Measurements from ENCODE around the gene IFT80.

Gene IFT80

DNA sequence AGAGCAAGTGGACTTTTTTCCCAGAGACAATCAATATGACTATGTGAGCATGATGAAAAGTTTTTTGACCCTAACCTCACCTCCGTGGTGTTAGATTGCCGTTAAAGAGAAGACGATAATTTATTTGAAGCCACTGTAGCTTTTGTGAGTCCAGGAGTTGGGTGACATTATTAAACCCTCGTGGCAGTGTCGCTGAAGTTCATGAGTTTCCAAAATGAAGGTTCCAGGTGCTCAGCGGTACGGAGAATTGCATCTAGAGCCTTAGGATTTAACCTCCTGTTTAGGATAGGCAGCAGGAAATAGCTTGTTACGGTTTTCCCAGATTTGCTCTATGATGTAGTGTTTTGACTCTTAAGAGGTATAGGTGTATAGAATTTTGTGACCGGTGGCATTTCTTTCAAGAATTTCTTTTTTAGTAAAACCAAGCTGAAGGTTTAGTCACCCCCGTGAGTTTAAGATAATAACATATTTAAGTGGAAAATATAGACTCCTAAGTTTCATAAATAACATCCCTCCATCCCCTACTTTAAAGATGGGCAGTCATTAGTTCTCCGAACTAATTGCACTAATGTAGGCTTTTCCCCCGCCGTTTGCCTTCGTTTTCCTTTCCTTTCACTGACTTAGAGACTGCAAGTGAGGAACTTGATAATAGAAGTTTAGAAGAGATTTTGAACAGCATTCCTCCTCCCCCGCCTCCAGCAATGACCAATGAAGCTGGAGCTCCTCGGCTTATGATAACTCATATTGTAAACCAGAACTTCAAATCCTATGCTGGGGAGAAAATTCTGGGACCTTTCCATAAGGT, 2.5 kb upstream of the IFT80 start:
- DNase-seq (ENCODE audit: low read depth in 2 of 3, low spot score in 2 of 3): no peak

- peak in 1 of 3 experiments; percentile 9 for DNase-seq (ENCODE audit: low read depth in 2 of 3, low spot score in 2 of 3)
Measured at GRCh38 chr3:160400702-160401150, 1.7 kb upstream of the IFT80 start.

DNA sequence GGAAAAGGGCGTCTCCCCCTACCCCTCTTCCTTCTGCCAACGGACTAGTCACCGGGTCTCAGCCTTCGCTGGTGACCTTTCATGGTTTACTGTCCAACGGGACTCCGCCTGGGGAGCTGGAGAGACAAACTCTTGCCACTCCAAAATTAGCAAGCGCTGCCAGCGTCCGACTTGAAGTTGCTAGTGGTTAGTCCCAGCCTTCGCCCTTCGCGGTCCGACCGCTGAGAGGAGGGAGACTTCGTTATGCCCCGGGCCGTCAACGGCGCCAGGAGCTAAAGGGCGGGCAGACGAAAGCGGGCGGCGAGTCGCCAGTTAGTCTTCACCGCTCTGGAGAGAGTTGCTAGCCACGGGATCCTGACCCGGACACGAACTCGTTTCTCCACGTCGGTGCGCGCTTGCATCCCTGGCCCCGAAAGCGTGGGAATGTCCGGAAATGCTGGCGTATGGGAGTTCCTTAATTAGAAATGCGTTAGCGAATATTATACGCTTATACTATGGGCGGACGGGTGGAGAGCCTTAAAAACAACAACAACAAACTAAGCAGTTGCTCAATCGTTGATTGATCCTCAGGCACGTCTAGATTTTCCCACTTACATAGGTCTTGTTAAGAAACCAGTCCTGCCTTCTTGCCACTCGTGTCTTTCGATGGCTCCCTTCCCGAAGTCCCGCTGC, 1.1 kb upstream of the IFT80 start:
- peak in 2 of 3 experiments; percentile 16 to 36 for DNase-seq (ENCODE audit: low read depth in 2 of 3, low spot score in 2 of 3)

DNA sequence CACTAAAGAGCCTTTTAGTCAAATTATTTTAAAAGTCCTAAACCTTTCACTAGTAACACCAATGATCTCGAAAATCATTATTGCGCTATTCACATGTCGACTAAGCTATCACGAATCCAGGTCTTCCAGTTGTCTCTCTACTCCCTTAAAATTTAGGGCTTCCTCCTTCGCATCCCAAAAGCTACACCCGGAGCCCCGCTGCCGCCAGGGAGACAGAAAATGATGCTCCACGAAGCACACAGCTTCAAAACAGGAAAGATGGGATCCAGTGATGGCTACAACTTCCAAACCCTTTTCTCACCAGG, 253 bp downstream of the IFT80 start:
- DNase-seq (ENCODE audit: low read depth in 2 of 3, low spot score in 2 of 3): no peak

- DNase-seq (ENCODE audit: low read depth in 2 of 3, low spot score in 2 of 3): no peak
Measured at GRCh38 chr3:160395297-160395696, 3.7 kb downstream of the IFT80 start.

DNA sequence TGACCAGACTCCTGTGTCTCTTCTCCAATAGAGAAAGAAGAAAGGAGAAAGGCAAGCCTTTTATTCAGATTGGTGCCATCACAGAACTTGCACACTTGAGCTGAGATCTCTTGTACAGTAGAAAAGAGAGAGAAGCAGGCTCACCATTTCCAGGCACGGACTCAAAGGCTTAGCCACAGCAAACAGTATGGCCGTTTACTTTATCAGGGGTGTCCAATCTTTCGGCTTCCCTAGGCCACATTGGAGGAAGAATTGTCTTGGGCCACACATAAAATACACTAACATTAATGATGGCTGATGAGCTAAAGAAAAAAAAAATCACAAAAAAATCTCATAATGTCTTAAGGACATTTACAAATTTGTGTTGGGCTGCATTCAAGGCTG, 5.0 kb downstream of the IFT80 start:
- DNase-seq (ENCODE audit: low read depth in 2 of 3, low spot score in 2 of 3): no peak

DNA sequence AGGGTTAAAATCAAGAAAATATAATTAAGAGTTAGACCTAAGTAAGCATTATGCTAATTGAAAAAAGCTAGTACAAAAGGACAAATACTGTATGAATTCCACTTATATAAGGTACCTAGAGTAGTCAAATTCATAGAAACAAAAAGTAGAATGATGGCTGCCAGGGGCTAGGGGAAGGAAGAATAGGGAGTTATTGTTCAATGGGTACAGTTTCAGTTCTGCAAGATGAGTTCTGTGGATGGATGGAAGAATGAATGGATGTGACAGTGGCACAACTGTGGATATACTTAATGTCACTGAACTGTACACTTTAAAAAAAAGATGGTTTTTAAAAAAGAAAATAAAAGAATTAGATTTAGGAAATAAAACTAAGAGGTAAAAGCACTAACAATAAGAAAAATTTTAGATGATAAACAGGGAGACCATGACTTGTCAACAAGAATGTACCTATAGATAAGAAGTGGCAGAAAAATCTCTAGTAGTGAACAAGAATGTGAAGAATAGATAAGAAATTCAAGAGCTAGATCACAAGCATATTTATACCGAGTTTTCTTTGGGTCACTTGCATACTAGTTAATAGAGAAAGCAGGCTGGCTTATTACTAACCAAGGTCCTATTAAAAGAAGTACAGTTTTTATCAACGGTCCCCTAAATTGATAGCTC, 5.5 kb downstream of the IFT80 start:
- no peak for DNase-seq (ENCODE audit: low read depth in 2 of 3, low spot score in 2 of 3)

- DNase-seq (ENCODE audit: low read depth in 2 of 3, low spot score in 2 of 3): no peak
Measured at GRCh38 chr3:160392798-160393197, 6.2 kb downstream of the IFT80 start.

GRCh38 chr3:160390565-160391138, 8.4 kb downstream of the IFT80 start:
- DNase-seq (ENCODE audit: low read depth in 2 of 3, low spot score in 2 of 3): no peak

DNA sequence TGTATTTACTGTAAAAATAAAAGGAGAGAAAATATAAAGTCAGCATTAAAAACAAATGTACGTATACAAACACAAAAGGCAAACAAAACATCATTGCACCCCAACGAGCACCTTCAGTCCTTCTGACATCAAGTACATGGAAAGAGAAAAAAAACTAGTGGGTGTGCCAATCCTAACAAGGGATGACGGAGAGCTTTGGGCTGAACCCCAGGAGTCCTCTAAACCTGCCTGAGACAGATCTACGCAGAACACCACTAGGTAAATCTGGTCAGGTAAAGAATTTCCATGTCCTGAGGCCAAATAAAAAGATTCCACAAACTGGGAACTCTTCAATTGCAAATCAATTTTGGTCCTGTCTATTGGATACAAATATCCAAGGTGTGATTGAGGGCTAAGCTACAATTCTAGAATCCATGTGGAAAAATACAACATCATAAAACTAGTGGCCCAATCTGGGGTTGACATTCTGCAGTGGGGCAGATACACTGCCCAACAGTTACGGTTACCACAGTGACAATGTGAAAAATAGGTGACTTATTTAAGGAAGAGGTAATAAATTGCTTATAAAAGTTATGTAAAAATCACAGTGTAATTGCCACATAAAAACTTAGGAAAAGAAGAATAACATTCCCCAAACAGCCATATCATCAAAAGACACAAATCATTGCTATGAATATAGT, 14.2 kb downstream of the IFT80 start:
- DNase-seq (ENCODE audit: low read depth in 2 of 3, low spot score in 2 of 3): no peak

DNA sequence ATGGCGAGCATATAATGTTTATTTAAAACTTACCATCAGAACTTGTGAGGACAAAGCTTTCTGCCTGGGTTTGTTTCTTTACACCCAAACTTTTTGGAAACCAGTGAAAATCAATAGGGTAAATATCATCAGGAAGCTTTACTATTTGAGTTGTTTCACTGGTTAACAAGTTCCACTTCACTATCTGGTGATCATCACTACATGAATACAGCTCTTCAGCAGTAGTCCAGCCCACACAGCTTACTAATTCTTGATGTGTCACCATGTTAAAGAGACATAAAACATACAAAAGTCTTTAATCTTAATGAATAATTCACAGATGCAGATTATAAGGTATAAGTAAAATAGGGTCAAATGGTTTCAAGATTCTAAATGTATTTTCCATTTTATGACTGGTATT, 17.6 kb downstream of the IFT80 start:
- DNase-seq (ENCODE audit: low read depth in 2 of 3, low spot score in 2 of 3): no peak

DNA sequence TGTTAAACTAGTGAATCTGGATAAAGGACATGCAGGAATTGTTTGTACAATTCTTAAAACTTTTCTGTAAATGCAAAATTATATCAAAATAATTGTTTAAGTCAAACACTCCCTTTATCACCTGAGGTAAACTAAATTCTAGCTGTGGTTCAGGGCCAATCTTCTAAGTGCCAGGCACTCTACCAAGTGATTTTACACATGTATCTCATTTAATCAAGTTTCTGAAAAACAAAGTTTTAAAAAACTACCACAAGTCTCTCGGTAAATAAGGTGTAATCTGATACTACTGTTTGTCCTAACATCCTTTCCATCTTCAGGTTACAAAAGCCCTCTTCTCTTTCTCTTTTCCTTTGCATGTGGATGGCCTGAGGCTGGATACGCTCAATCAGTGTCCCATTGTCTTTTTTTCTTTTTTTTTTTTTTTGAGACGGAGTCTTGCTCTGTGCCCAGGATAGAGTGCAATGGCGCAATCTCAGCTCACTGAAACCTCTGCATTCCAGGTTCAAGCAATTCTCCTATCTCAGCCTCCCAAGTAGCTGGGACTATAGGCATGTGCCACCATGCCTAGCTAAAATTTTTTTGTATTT, 19.3 kb downstream of the IFT80 start:
- DNase-seq (ENCODE audit: low read depth in 2 of 3, low spot score in 2 of 3): no peak

- DNase-seq (ENCODE audit: low read depth in 2 of 3, low spot score in 2 of 3): no peak
Measured at GRCh38 chr3:160378331-160379109, 20.5 kb downstream of the IFT80 start.

DNA sequence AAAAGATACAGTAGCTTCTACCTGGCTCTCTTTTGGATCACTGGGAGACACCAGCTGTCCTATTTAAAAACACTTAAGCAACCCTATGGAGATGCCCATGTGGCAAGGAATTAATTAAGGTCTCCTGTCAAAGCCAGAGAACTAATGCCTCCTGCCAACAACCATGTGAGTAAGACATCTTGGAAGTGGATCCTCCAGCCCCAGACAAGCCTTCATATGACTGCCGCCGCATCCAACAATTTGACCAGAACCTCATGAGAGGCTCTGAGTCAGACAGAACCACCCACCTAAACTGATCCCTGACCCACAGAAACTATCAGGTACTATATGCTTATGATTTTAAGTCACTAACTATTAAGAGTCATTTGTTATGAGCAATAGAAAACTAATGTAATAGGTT, 22.3 kb downstream of the IFT80 start:
- no peak for DNase-seq (ENCODE audit: low read depth in 2 of 3, low spot score in 2 of 3)

DNA sequence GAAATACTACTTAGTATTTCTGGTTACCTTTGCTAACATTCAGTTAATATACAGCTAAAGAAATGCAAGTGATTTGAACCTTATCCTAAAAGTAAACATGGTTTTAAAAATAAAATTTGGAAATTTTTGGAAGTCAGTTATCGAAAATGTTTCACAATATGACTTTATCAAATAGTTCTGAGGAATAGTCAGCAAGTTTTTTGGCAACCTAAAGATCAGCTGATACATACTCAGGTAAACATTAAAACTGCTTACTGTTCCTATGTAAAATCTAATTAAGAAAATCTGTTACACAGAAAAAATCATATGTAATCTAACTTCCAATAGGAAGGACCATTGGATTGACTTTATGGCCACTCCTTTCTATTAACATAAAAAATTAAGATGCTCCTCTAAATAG, 24.1 kb downstream of the IFT80 start:
- DNase-seq (ENCODE audit: low read depth in 2 of 3, low spot score in 2 of 3): no peak

GRCh38 chr3:160374472-160374871, 24.6 kb downstream of the IFT80 start:
- no peak for DNase-seq (ENCODE audit: low read depth in 2 of 3, low spot score in 2 of 3)

GRCh38 chr3:160373655-160374054, 25.4 kb downstream of the IFT80 start:
- no peak for DNase-seq (ENCODE audit: low read depth in 2 of 3, low spot score in 2 of 3)

GRCh38 chr3:160372780-160373179, 26.2 kb downstream of the IFT80 start:
- DNase-seq (ENCODE audit: low read depth in 2 of 3, low spot score in 2 of 3): no peak

- no peak for DNase-seq (ENCODE audit: low read depth in 2 of 3, low spot score in 2 of 3)
Measured at GRCh38 chr3:160370987-160371857, 27.8 kb downstream of the IFT80 start.
